KMS-11 (cell line): ENCODE data around the gene PTPRA.

ENCODE experiments used
- H2AFZ ChIP-seq: fragments of 200-600 bp; sonication (generic); 2 replicates; pipeline ENCODE4 v1.6.1; 2016; ENCODE audit warnings: antibody characterized with exemption, mixed run types, low read depth
- H3K27ac ChIP-seq: fragments of 200-600 bp; sonication (generic); 2 replicates; pipeline ENCODE4 v1.6.1; 2016; ENCODE audit warnings: mild to moderate bottlenecking, mixed run types
- H3K27me3 ChIP-seq: fragments of 200-600 bp; sonication (generic); 2 replicates; pipeline ENCODE4 v1.6.1; 2017; ENCODE audit warnings: mild to moderate bottlenecking, low read depth, mixed run types, moderate library complexity; ENCODE audit not compliant: insufficient read depth
- H3K36me3 ChIP-seq: fragments of 200-600 bp; sonication (generic); 2 replicates; pipeline ENCODE4 v1.6.1; 2017; ENCODE audit warnings: mild to moderate bottlenecking, mixed run types; ENCODE audit not compliant: insufficient read depth
- H3K4me1 ChIP-seq: fragments of 200-600 bp; sonication (generic); 2 replicates; pipeline ENCODE4 v1.6.1; 2016; ENCODE audit warnings: mild to moderate bottlenecking, low read depth, mixed run types; ENCODE audit not compliant: poor library complexity, severe bottlenecking
- H3K4me2 ChIP-seq: fragments of 200-600 bp; sonication (generic); 2 replicates; pipeline ENCODE4 v1.7.0; 2016; ENCODE audit warnings: mild to moderate bottlenecking, mixed run types
- H3K4me3 ChIP-seq: fragments of 200-600 bp; sonication (generic); IDR thresholded peaks from 2 replicates; pipeline ENCODE4 v1.6.1; 2017; ENCODE audit warnings: low read depth, low read length, mixed read lengths; ENCODE audit not compliant: insufficient read depth
- H3K79me2 ChIP-seq: fragments of 200-600 bp; sonication (generic); 2 replicates; pipeline ENCODE4 v1.6.1; 2016; ENCODE audit warnings: low read depth, mixed run types; ENCODE audit not compliant: insufficient read depth
- H3K9ac ChIP-seq: fragments of 200-600 bp; sonication (generic); 2 replicates; pipeline ENCODE4 v1.6.1; 2016; ENCODE audit warnings: mild to moderate bottlenecking, mixed run types
- H4K20me1 ChIP-seq: fragments of 200-600 bp; sonication (generic); 2 replicates; pipeline ENCODE4 v1.6.1; 2016; ENCODE audit warnings: mild to moderate bottlenecking, mixed run types; ENCODE audit not compliant: insufficient read depth
- TF ChIP-seq, protein P1 (sequence below): fragments of 200-600 bp; sonication (generic); conservative IDR thresholded peaks from 2 replicates; pipeline ENCODE4 v1.6.1; 2017; ENCODE audit warnings: low read depth, mild to moderate bottlenecking, antibody characterized with exemption, low read length, moderate library complexity, mixed read lengths

Gene PTPRA

GRCh38 chr20:3080939-3081388 is 207.7 kb downstream of the PTPRA start:
- H3K79me2 ChIP-seq, result no peaks in the 10 kb centered on the region
- H2AFZ ChIP-seq, result no peak overlapping the region
- H3K9ac ChIP-seq, result no peak overlapping the region
- no peaks in the 10 kb centered on the region for H4K20me1 ChIP-seq
- no peaks in the 10 kb centered on the region for H3K27me3 ChIP-seq
- H3K36me3 ChIP-seq, result no peaks in the 10 kb centered on the region
- no peaks in the 10 kb centered on the region for H3K4me1 ChIP-seq
- H3K4me2 ChIP-seq, result no peak overlapping the region
- TF ChIP-seq, protein P1, sequence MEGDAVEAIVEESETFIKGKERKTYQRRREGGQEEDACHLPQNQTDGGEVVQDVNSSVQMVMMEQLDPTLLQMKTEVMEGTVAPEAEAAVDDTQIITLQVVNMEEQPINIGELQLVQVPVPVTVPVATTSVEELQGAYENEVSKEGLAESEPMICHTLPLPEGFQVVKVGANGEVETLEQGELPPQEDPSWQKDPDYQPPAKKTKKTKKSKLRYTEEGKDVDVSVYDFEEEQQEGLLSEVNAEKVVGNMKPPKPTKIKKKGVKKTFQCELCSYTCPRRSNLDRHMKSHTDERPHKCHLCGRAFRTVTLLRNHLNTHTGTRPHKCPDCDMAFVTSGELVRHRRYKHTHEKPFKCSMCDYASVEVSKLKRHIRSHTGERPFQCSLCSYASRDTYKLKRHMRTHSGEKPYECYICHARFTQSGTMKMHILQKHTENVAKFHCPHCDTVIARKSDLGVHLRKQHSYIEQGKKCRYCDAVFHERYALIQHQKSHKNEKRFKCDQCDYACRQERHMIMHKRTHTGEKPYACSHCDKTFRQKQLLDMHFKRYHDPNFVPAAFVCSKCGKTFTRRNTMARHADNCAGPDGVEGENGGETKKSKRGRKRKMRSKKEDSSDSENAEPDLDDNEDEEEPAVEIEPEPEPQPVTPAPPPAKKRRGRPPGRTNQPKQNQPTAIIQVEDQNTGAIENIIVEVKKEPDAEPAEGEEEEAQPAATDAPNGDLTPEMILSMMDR, result no peak
- H3K4me3 ChIP-seq, result no peak overlapping the region
- H3K27ac ChIP-seq, result no peak overlapping the region

DNA sequence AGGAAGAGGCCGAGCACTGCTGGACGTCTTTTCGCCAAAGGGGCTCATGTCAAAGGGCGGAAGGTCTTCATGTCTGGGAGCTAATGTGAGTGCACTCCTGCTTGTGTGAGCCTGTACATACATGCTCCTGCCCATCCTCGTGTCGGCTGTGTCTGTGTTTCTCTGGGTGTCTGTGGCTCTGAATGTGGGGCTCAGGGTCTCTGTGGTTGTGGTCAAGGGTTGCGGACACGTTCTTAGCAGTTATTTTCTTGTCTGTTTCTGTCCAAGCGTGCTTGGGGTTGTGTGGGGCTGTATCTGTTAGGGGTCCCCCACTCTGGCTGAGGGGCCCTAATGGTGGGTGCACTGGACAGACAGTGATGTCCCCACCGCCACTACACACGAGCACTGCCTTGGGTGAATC is 208.4 kb downstream of the PTPRA start:
- Histone ChIP-seq H3K9ac (no peak overlapping the region), H3K4me3 (no peak overlapping the region), H3K27ac (no peak overlapping the region), H3K4me1 (no peaks in the 10 kb centered on the region), H3K36me3 (no peaks in the 10 kb centered on the region), H3K27me3 (no peaks in the 10 kb centered on the region), H2AFZ (no peak overlapping the region), H3K4me2 (no peak overlapping the region), H4K20me1 (no peaks in the 10 kb centered on the region), H3K79me2 (no peaks in the 10 kb centered on the region)
- TF ChIP-seq, protein P1, result no peak

GRCh38 chr20:3082306-3082951 is 209.1 kb downstream of the PTPRA start:
- Histone ChIP-seq H3K79me2 (no peaks in the 10 kb centered on the region), H3K4me1 (no peaks in the 10 kb centered on the region), H3K36me3 (no peaks in the 10 kb centered on the region), H3K4me2 (no peak overlapping the region), H4K20me1 (no peaks in the 10 kb centered on the region), H3K27ac (no peak overlapping the region), H3K4me3 (no peak overlapping the region), H3K27me3 (no peaks in the 10 kb centered on the region), H3K9ac (no peak overlapping the region), H2AFZ (no peak overlapping the region)
- TF ChIP-seq, protein P1, result no peak

- Histone ChIP-seq H3K27ac (no peak overlapping the region), H3K79me2 (no peaks in the 10 kb centered on the region), H3K9ac (no peak overlapping the region), H3K4me2 (no peak overlapping the region), H3K4me3 (no peak overlapping the region), H4K20me1 (no peaks in the 10 kb centered on the region), H3K36me3 (no peaks in the 10 kb centered on the region), H3K4me1 (no peaks in the 10 kb centered on the region), H2AFZ (no peak overlapping the region), H3K27me3 (no peaks in the 10 kb centered on the region)
- TF ChIP-seq, protein P1, result no peak
Measured at GRCh38 chr20:3082955-3083952, 210.0 kb downstream of the PTPRA start.
